ENCODE measurements around the gene CAMTA1.
A peak's percentile ranks its signal among the peaks of the same experiment; 100 is the strongest.

Gene CAMTA1

DNA sequence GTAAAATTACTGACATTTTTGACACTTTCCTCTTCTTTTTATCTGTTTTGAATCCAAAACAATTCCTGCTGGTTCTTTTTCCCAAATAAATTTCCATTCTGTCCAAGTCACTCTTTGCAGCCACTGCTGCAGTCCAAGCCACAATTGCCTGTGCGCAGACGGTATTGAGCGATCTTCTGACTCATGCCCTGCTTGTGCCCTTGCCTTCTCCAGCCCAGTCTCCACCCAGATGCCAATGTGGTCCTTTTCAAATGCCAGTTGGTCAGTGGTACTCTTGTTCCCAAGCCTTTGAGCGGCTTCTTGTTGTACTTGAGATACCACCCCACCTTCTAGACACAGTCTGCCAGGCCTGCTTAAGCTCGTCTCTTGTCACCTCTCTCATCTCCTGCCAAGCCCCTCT, 78.9 kb downstream of the CAMTA1 start:
- DNase-seq (ENCODE audit: extremely low spot score): no peak
- ChIA-PET POLR2A (no interaction called here), CTCF (no interaction called here)
- no peak for TF ChIP-seq ARNT (IDR thresholded peaks at IDR 0.05)
- TF ChIP-seq NFRKB (IDR thresholded peaks at IDR 0.05): no peak
- no peak for TF ChIP-seq LEF1 (IDR thresholded peaks at IDR 0.05; ENCODE audit: borderline replicate concordance)
- no peak for TF ChIP-seq ZNF384 (IDR thresholded peaks at IDR 0.05)
- no peak for TF ChIP-seq TARDBP (IDR thresholded peaks at IDR 0.05)
- TF ChIP-seq ELF4 (IDR thresholded peaks at IDR 0.05): no peak
- TF ChIP-seq FOXM1 (IDR thresholded peaks at IDR 0.05; ENCODE audit: borderline replicate concordance): no peak
- TF ChIP-seq SP1 (IDR thresholded peaks at IDR 0.05): no peak
- no peak for TF ChIP-seq L3MBTL2 (conservative IDR thresholded peaks at IDR 0.05)
- TF ChIP-seq SUZ12 (IDR thresholded peaks at IDR 0.05): no peak
- TF ChIP-seq BHLHE40 (IDR thresholded peaks at IDR 0.05; ENCODE audit: borderline replicate concordance): no peak

DNA sequence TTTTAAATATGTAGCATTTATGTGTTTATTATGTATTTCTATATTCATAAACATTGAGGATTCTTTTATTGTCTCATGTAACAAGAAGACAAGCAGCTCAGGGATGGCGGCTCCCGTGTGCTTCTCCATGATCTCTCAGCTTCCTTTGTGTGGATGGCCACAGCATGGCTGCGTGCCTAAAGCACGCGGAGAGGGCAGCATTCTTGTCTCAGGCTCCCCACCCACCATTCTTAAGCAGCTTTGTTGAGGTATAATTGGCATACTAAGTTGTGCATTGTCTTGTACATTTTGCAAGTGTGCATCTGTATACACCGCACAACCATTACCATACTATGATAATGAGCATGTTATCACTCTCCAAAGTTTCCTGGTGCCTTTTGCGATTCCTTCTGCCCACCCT, 81.6 kb downstream of the CAMTA1 start:
- DNase-seq (ENCODE audit: extremely low spot score): no peak
- ChIA-PET CTCF (interaction anchor here (0.7 kb wide), 1 partner anchor 64 kb away, joined by 4 read pairs; no protein-coding TSS in a partner anchor), POLR2A (no interaction called here)
- TF ChIP-seq HDGF (IDR thresholded peaks at IDR 0.05; ENCODE audit: borderline replicate concordance): no peak
- no peak for TF ChIP-seq LEF1 (IDR thresholded peaks at IDR 0.05; ENCODE audit: borderline replicate concordance)
- TF ChIP-seq ZNF384 (IDR thresholded peaks at IDR 0.05): no peak

DNA sequence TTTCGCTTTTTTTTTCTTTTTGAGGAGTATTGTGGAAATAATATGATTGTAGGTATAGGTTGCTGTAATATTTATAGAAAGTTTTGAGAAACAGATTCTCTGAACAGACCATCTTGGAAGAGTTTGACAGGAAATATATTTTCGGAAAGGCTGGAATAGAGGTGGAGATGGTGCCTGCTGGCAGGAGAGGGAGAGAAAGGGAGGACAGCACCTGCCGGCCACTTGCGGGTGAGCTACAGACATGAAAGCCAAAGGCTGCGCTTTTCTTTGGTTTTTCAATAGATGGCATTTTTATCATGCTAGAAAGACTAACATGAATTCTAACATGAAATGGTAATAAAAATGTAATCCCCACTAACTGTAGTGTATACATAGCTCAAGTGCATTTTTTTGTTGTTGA, 82.1 kb downstream of the CAMTA1 start:
- CTCF ChIA-PET: interaction anchor here (0.7 kb wide), 1 partner anchor 65 kb away, joined by 4 read pairs; no protein-coding TSS in a partner anchor
- TF ChIP-seq HDGF (IDR thresholded peaks at IDR 0.05; ENCODE audit: borderline replicate concordance) (no peak), SUZ12 (IDR thresholded peaks at IDR 0.05) (no peak), FOXM1 (IDR thresholded peaks at IDR 0.05; ENCODE audit: borderline replicate concordance) (no peak), SP1 (IDR thresholded peaks at IDR 0.05) (no peak), FOXK2 (IDR thresholded peaks at IDR 0.05) (no peak)
- TF ChIP-seq, protein P1, sequence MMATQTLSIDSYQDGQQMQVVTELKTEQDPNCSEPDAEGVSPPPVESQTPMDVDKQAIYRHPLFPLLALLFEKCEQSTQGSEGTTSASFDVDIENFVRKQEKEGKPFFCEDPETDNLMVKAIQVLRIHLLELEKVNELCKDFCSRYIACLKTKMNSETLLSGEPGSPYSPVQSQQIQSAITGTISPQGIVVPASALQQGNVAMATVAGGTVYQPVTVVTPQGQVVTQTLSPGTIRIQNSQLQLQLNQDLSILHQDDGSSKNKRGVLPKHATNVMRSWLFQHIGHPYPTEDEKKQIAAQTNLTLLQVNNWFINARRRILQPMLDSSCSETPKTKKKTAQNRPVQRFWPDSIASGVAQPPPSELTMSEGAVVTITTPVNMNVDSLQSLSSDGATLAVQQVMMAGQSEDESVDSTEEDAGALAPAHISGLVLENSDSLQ (IDR thresholded peaks at IDR 0.05): no peak
- POLR2A ChIA-PET: no interaction called here
- DNase-seq (ENCODE audit: extremely low spot score): no peak

DNA sequence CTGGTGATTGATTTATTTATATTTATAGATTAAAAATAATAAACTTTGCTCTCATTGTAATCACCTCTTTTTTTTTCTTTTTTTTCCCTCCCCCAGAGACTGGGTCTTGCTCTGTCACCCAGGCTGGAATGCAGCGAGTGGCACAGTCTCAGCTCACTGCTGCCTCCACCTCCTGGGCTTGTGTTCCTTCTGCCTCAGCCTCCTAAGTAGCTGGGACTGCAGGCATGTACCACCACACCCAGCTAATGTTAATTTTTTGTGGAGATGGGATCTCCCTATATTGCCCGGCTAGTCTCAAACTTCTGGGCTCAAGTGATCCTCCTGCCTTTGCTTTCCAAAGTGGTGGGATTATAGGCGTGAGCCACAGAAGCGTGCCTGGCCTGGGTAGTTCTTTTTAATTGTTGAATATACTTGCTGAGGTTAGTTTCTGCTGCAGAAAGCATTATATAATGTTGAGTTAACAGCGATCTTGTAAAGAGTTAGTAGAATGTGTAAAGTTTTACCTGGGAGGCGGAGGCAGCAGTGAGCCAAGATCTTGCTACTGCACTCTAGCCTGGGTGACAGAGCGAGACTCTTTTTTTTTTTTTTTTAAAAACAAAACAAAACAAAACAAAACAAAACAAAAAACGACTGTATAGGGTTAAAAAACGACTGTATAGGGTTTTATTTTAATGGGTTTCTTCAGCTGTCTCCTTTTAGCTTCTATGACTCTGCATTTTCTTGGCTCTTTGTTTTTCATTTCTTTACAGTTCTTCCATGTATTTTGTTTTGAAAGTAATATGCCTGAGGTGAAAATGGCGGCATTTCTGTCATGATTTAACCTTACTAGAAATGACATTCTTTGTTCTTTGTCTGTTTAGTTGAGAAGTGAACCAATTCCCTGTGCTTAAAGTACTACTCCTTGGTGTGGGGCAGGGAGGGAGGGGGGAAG, 82.7 kb downstream of the CAMTA1 start:
- ChIA-PET CTCF (interaction anchor here (0.7 kb wide), 1 partner anchor 66 kb away, joined by 4 read pairs; no protein-coding TSS in a partner anchor), POLR2A (interaction anchor here (1.3 kb wide), 1 partner anchor 83 kb away, joined by 3 read pairs; the partner anchor contains the start of gene CAMTA1)

DNA sequence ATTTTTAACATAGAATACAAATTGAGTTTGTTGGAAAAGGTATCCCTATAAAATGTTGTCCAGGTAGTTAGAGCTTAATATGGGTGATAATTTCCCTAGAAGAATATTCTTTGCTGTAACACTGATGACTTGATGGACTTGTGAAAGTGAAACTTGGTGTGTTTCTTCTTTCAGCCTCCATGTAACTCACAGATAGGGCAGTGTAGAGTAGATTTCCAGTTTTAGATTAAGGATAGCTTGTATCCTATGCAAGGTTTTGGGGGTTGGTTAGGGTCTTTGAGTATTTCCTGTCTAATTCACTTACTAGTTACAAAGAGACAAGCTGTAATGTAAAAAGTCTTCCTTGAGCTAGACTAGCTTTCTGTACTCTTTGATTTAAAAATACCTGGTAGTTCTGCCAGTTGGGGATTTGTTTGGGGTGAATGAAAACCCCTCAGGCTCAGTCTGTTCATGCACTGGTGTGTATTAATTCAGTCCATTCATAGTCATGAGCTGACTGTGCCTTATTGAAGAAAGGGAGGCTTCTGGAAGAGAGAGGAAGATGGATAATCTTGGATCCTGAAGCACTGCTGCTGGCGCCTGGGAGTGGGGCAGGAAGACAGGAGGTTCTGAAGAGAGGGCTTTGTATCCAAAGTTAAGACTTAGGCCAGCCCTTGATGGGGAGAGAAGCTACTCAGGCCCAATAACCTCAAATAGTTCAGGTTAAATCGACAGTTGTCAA, 83.6 kb downstream of the CAMTA1 start:
- TF ChIP-seq LEF1 (IDR thresholded peaks at IDR 0.05; ENCODE audit: borderline replicate concordance) (no peak), TARDBP (IDR thresholded peaks at IDR 0.05) (no peak), CTBP1 (IDR thresholded peaks at IDR 0.05; ENCODE audit: borderline replicate concordance) (no peak), BHLHE40 (IDR thresholded peaks at IDR 0.05; ENCODE audit: borderline replicate concordance) (no peak), ZNF384 (IDR thresholded peaks at IDR 0.05) (no peak), FOXM1 (IDR thresholded peaks at IDR 0.05; ENCODE audit: borderline replicate concordance) (no peak), FOXA1 (IDR thresholded peaks at IDR 0.05) (no peak), SP1 (IDR thresholded peaks at IDR 0.05) (no peak), SUZ12 (IDR thresholded peaks at IDR 0.05) (no peak)
- DNase-seq (ENCODE audit: extremely low spot score): no peak
- ChIA-PET CTCF (no interaction called here), POLR2A (interaction anchor here (1.3 kb wide), 1 partner anchor 84 kb away, joined by 3 read pairs; the partner anchor contains the start of gene CAMTA1)

More for the DNA sequence above, 82.7 kb downstream of the CAMTA1 start:
- TF ChIP-seq CTBP1 (IDR thresholded peaks at IDR 0.05; ENCODE audit: borderline replicate concordance) (no peak), ZNF384 (IDR thresholded peaks at IDR 0.05) (0 out of 2 replicates have a peak, but pooled peaks have one; percentile 5)
- DNase-seq (ENCODE audit: extremely low spot score): no peak

DNA sequence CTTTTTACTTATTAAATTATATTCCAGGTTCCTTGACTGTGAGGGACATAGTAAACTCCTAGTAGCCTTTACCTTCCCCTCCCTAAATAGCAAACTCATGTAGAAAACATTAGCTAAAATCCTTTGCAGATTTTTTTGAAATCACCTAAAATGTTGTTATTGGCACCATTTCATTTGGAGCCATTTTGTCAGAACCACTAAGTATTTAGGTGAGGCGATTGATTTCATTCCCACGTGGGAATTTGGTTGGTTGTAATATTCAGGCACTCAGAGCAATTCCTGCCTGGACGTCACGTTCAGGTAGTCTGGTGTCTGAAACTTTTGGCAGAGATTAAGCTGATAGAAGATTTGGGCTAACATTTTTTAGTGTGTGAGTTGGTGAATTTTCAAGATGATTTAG, 84.3 kb downstream of the CAMTA1 start:
- POLR2A ChIA-PET: interaction anchor here (1.0 to 1.3 kb wide), 2 partner anchors 85 kb away, joined by 3 read pairs; partner anchors contain the start of gene CAMTA1
- no peak for TF ChIP-seq FOXM1 (IDR thresholded peaks at IDR 0.05; ENCODE audit: borderline replicate concordance)
- TF ChIP-seq SUZ12 (IDR thresholded peaks at IDR 0.05): no peak
- no peak for TF ChIP-seq FOXK2 (IDR thresholded peaks at IDR 0.05)
- no peak for TF ChIP-seq LEF1 (IDR thresholded peaks at IDR 0.05; ENCODE audit: borderline replicate concordance)
- TF ChIP-seq BHLHE40 (IDR thresholded peaks at IDR 0.05; ENCODE audit: borderline replicate concordance): no peak
- no peak for TF ChIP-seq TARDBP (IDR thresholded peaks at IDR 0.05)
- TF ChIP-seq HDGF (IDR thresholded peaks at IDR 0.05; ENCODE audit: borderline replicate concordance): no peak
- no peak for TF ChIP-seq ARNT (IDR thresholded peaks at IDR 0.05)
- no peak for TF ChIP-seq FOXA1 (IDR thresholded peaks at IDR 0.05)
- TF ChIP-seq NFRKB (IDR thresholded peaks at IDR 0.05): no peak
- no peak for TF ChIP-seq L3MBTL2 (conservative IDR thresholded peaks at IDR 0.05)
- no peak for TF ChIP-seq CTBP1 (IDR thresholded peaks at IDR 0.05; ENCODE audit: borderline replicate concordance)
- TF ChIP-seq ELF4 (IDR thresholded peaks at IDR 0.05): no peak
- TF ChIP-seq SP1 (IDR thresholded peaks at IDR 0.05): no peak
- no peak for TF ChIP-seq ZNF384 (IDR thresholded peaks at IDR 0.05)
- TF ChIP-seq, protein P1 (IDR thresholded peaks at IDR 0.05): no peak
- CTCF ChIA-PET: no interaction called here

More for the DNA sequence above, 84.3 kb downstream of the CAMTA1 start:
- no peak for DNase-seq (ENCODE audit: extremely low spot score)
